Stomach smooth muscle (tissue), 2 donors: ENCODE results near the gene THAP4.

Source experiments
- H3K27ac ChIP-seq: one replicate; pipeline ENCODE4 v1.7.0; 2013; ENCODE audit warnings: mild to moderate bottlenecking, low read length, inconsistent platforms
- H3K27me3 ChIP-seq, 2 donors: one replicate each; pipeline ENCODE4 v1.7.0; 2013; ENCODE audit warnings: low read length in 2 of 2; ENCODE audit not compliant: insufficient read depth in 2 of 2, control insufficient read depth in 1 of 2
- H3K36me3 ChIP-seq, 2 donors: one replicate each; pipeline ENCODE4 v1.7.0; 2013; ENCODE audit warnings: low read length in 2 of 2; ENCODE audit not compliant: control insufficient read depth in 2 of 2, insufficient read depth in 2 of 2
- H3K4me1 ChIP-seq: one replicate; pipeline ENCODE4 v1.7.0; 2013; ENCODE audit warnings: low read length; ENCODE audit not compliant: control insufficient read depth, insufficient read depth
- H3K4me3 ChIP-seq, 2 donors: one replicate each; pipeline ENCODE4 v1.7.0; 2013; ENCODE audit warnings: low read length in 2 of 2
- H3K9ac ChIP-seq, 2 donors: one replicate each; pipeline ENCODE4 v1.7.0; 2013; ENCODE audit warnings: low read length in 2 of 2, mild to moderate bottlenecking in 1 of 2
- H3K9me3 ChIP-seq, 2 donors: one replicate each; pipeline ENCODE4 v1.7.0; 2013; ENCODE audit warnings: low read length in 2 of 2; ENCODE audit not compliant: control insufficient read depth in 2 of 2
- donor health status: healthy.
- donor health status: Pancreatic carcinoma.

Gene THAP4

GRCh38 chr2:241534701-241535375 lies 102.1 kb downstream of the THAP4 start:
- Histone ChIP-seq H3K4me3 (no peak overlapping the region), H3K9ac (no peak overlapping the region), H3K4me1 (no peaks in the 10 kb centered on the region), H3K9me3 (no peaks in the 10 kb centered on the region), H3K27ac (no peak overlapping the region), H3K36me3 (no peaks in the 10 kb centered on the region), H3K27me3 (peaks cover 5 to 11% of the 10 kb centered on the region in 2 donors)
